Spleen (tissue), 7 donors: ENCODE data around the gene TNFAIP2.
"Not testable (repeated sequence)": the region's sequence is repeated elsewhere in the genome, so short reads cannot be mapped to it uniquely, and the experiment has no call there.

Experiments
- CTCF ChIP-seq, 11 experiments: fragments of 200-600 bp in 7 of 11; fragments of 450-650 bp in 4 of 11; sonication (generic) in 4 of 11; IDR thresholded peaks in 8 of 11; conservative IDR thresholded peaks in 3 of 11; 1 replicate in 7 of 11; 2 replicates in 4 of 11; pipeline versions ENCODE4 v1.4.0 to v1.8.0; 2016 to 2021; ENCODE audit warnings: antibody characterized with exemption in 11 of 11, inconsistent platforms in 4 of 11, mild to moderate bottlenecking in 1 of 11
- POLR2A ChIP-seq, 3 donors: fragments of 450-650 bp; IDR thresholded peaks; one replicate each; pipeline ENCODE4 v1.5.1; 2017; ENCODE audit warnings: antibody characterized with exemption in 3 of 3, mild to moderate bottlenecking in 1 of 3
- donor health status: DM: no; HTN: no; CAD: no; lungs with moderate emphysema.
- donor health status: DM: no; HTN: no; CAD: no.
- donor health status: DM: no; HTN: no; CAD: no.

DNA sequence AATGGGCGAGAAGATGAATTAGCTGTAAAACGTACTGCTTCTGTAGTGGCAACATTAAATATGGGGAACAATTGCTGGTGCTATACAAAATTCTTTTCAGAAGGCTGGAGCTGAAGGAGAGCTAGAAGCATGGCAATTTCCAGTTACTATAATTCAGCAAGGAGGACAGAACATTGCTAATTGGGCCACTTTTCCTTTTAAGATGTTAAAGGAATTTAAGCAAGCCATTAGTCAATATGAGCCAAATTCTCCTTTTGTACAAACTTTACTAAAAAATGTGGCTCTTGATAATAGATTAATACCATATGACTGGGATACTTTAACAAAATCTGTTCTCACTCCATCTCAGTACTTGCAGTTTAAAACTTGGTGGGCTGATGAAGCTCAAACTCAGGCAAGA, 47.9 kb downstream of the TNFAIP2 start:
- TF ChIP-seq CTCF (IDR thresholded peaks at IDR 0.05 in 8 of 11, conservative IDR thresholded peaks at IDR 0.05 in 3 of 11); POLR2A (IDR thresholded peaks at IDR 0.05): not testable (repeated sequence)
